ENCODE data around the gene IL2RG. TPM values are rescaled to one million over a fixed set of nuclear protein-coding genes. Genes with fewer than 3 reads are reported as not detected.

The IL2RG gene
- total RNA-seq, 1 experiment from 2014 or later, result not detected

GRCh38 chrX:71118032-71118984 lies 6.9 kb upstream of the IL2RG start, which contains the start of gene MED12:
TSS of gene MED12 (plus strand) at chrX:71118596. CDS start at chrX:71118755, 159 bp downstream.
- no peaks in the 10 kb centered on the region for H3K36me3 ChIP-seq

GRCh38 chrX:71117358-71117757 lies 6.0 kb upstream of the IL2RG start:
- no peak for DNase-seq
- H3K27me3 ChIP-seq, result no peaks in the 10 kb centered on the region
- no peak overlapping the region for H3K4me3 ChIP-seq
- no peaks in the 10 kb centered on the region for H3K36me3 ChIP-seq
- no peaks in the 10 kb centered on the region for H3K9me3 ChIP-seq

More at GRCh38 chrX:71118032-71118984, 6.9 kb upstream of the IL2RG start, which contains the start of gene MED12:
- H3K9me3 ChIP-seq, result no peaks in the 10 kb centered on the region
- H3K4me3 ChIP-seq, result peak within 1 kb of the TSS; percentile 75
- DNase-seq, result peak; percentile 76
- no peaks in the 10 kb centered on the region for H3K27me3 ChIP-seq

- Histone ChIP-seq H3K9me3 (no peaks in the 10 kb centered on the region), H3K27me3 (no peaks in the 10 kb centered on the region), H3K36me3 (no peaks in the 10 kb centered on the region), H3K4me3 (no peak overlapping the region)
- DNase-seq, result no peak
Observed at GRCh38 chrX:71111921-71112431, 599 bp upstream of the IL2RG start.

- DNase-seq, result no peak
- Histone ChIP-seq H3K36me3 (no peaks in the 10 kb centered on the region), H3K9me3 (no peaks in the 10 kb centered on the region), H3K4me3 (no peak overlapping the region), H3K27me3 (no peaks in the 10 kb centered on the region)
Observed at GRCh38 chrX:71109051-71109450, 2.3 kb downstream of the IL2RG start.

- no peaks in the 10 kb centered on the region for H3K27me3 ChIP-seq
- no peak for DNase-seq
- H3K9me3 ChIP-seq, result no peaks in the 10 kb centered on the region
- no peak overlapping the region for H3K4me3 ChIP-seq
- H3K36me3 ChIP-seq, result no peaks in the 10 kb centered on the region
Observed at GRCh38 chrX:71107762-71108360, 3.5 kb downstream of the IL2RG start.

GRCh38 chrX:71107245-71107644 lies 4.1 kb downstream of the IL2RG start:
- no peak overlapping the region for H3K4me3 ChIP-seq
- H3K9me3 ChIP-seq, result no peaks in the 10 kb centered on the region
- no peaks in the 10 kb centered on the region for H3K36me3 ChIP-seq
- DNase-seq, result no peak
- H3K27me3 ChIP-seq, result no peaks in the 10 kb centered on the region

GRCh38 chrX:71106427-71106826 lies 5.0 kb downstream of the IL2RG start, which contains the start of gene CXorf65:
TSS of gene CXorf65 (minus strand) at chrX:71106740. CDS start at chrX:71106556, 184 bp downstream.
- DNase-seq, result no peak
- Histone ChIP-seq H3K27me3 (no peaks in the 10 kb centered on the region), H3K4me3 (no peak within 1 kb of the TSS), H3K9me3 (no peaks in the 10 kb centered on the region), H3K36me3 (no peaks in the 10 kb centered on the region)

GRCh38 chrX:71105628-71106027 lies 5.7 kb downstream of the IL2RG start:
- no peak for DNase-seq
- Histone ChIP-seq H3K4me3 (no peak overlapping the region), H3K9me3 (no peaks in the 10 kb centered on the region), H3K27me3 (no peaks in the 10 kb centered on the region), H3K36me3 (no peaks in the 10 kb centered on the region)

GRCh38 chrX:71103110-71103983 lies 8.0 kb downstream of the IL2RG start:
- DNase-seq, result no peak
- Histone ChIP-seq H3K36me3 (no peaks in the 10 kb centered on the region), H3K4me3 (no peak overlapping the region), H3K27me3 (no peaks in the 10 kb centered on the region), H3K9me3 (no peaks in the 10 kb centered on the region)

- DNase-seq, result no peak
- H3K36me3 ChIP-seq, result no peaks in the 10 kb centered on the region
- H3K9me3 ChIP-seq, result no peaks in the 10 kb centered on the region
- H3K4me3 ChIP-seq, result no peak overlapping the region
- no peaks in the 10 kb centered on the region for H3K27me3 ChIP-seq
Observed at GRCh38 chrX:71102292-71102691, 9.1 kb downstream of the IL2RG start.

GRCh38 chrX:71100581-71101505 lies 10.5 kb downstream of the IL2RG start:
- no peak for DNase-seq
- H3K36me3 ChIP-seq, result no peaks in the 10 kb centered on the region
- H3K27me3 ChIP-seq, result no peaks in the 10 kb centered on the region
- H3K4me3 ChIP-seq, result no peak overlapping the region
- H3K9me3 ChIP-seq, result no peaks in the 10 kb centered on the region

GRCh38 chrX:71099736-71100135 lies 11.6 kb downstream of the IL2RG start:
- no peak overlapping the region for H3K4me3 ChIP-seq
- H3K36me3 ChIP-seq, result no peaks in the 10 kb centered on the region
- no peaks in the 10 kb centered on the region for H3K9me3 ChIP-seq
- DNase-seq, result no peak
- no peaks in the 10 kb centered on the region for H3K27me3 ChIP-seq

GRCh38 chrX:71098951-71099506 lies 12.3 kb downstream of the IL2RG start:
- H3K4me3 ChIP-seq, result no peak overlapping the region
- no peaks in the 10 kb centered on the region for H3K9me3 ChIP-seq
- H3K36me3 ChIP-seq, result no peaks in the 10 kb centered on the region
- no peak for DNase-seq
- H3K27me3 ChIP-seq, result no peaks in the 10 kb centered on the region

- Histone ChIP-seq H3K9me3 (no peaks in the 10 kb centered on the region), H3K36me3 (no peaks in the 10 kb centered on the region), H3K27me3 (no peaks in the 10 kb centered on the region), H3K4me3 (no peak overlapping the region)
- peak; percentile 20 for DNase-seq
Observed at GRCh38 chrX:71098302-71098701, 13.1 kb downstream of the IL2RG start.

GRCh38 chrX:71096760-71097032 lies 14.7 kb downstream of the IL2RG start:
- Histone ChIP-seq H3K27me3 (no peaks in the 10 kb centered on the region), H3K36me3 (no peaks in the 10 kb centered on the region), H3K4me3 (peak overlapping the region; percentile 58), H3K9me3 (no peaks in the 10 kb centered on the region)
- no peak for DNase-seq

Measured in MG63 (cell line).